Tibial artery (tissue), 4 donors: ENCODE measurements around the gene ELF1.
"Not testable (repeated sequence)": the region's sequence is repeated elsewhere in the genome, so short reads cannot be mapped to it uniquely, and the experiment has no call there.

ENCODE experiments used
- DNase-seq, 2 donors: peaks; one replicate each; pipeline ENCODE4 v3.0.0-alpha.2; 2019
- H3K27ac ChIP-seq, 2 donors: fragments of 200-600 bp; sonication (generic) in 1 of 2; 1 replicate in 1 of 2; 2 replicates in 1 of 2; pipeline ENCODE4 v1.5.1; 2018 to 2019; ENCODE audit warnings: mild to moderate bottlenecking in 1 of 2
- H3K27me3 ChIP-seq, 2 donors: fragments of 200-600 bp; sonication (generic) in 1 of 2; one replicate each; pipeline versions ENCODE4 v1.5.1 to v1.6.0; 2016 to 2019
- H3K36me3 ChIP-seq, 3 donors: fragments of 200-600 bp; sonication (generic) in 2 of 3; one replicate each; pipeline ENCODE4 v1.5.1; 2016 to 2019; ENCODE audit warnings: mild to moderate bottlenecking in 2 of 3
- H3K4me1 ChIP-seq, 4 donors: fragments of 200-600 bp; sonication (generic) in 2 of 4; 1 replicate in 3 of 4; 2 replicates in 1 of 4; pipeline ENCODE4 v1.5.1; 2016 to 2019
- H3K4me3 ChIP-seq, 2 donors: fragments of 200-600 bp; sonication (generic) in 1 of 2; 1 replicate in 1 of 2; 2 replicates in 1 of 2; pipeline ENCODE4 v1.5.1; 2018 to 2019; ENCODE audit warnings: mild to moderate bottlenecking in 2 of 2
- H3K9me3 ChIP-seq, 3 donors: fragments of 200-600 bp; sonication (generic) in 1 of 3; one replicate each; pipeline ENCODE4 v1.5.1; 2016 to 2019
- intact Hi-C: fragments of 100-400 bp; cut with DNase I; formaldehyde crosslinking; loops from one replicate; pipeline ENCODE4 v1.15.0; 2023; ENCODE audit warnings: low total_unique reads
- TF ChIP-seq, protein P1 (sequence below), 2 experiments: fragments of 200-600 bp in 1 of 2; fragments of 450-650 bp in 1 of 2; IDR thresholded peaks; one replicate each; pipeline ENCODE4 v1.5.1; 2017 to 2019; ENCODE audit warnings: antibody characterized with exemption in 2 of 2, mild to moderate bottlenecking in 1 of 2, moderate library complexity in 1 of 2

The ELF1 gene

DNA sequence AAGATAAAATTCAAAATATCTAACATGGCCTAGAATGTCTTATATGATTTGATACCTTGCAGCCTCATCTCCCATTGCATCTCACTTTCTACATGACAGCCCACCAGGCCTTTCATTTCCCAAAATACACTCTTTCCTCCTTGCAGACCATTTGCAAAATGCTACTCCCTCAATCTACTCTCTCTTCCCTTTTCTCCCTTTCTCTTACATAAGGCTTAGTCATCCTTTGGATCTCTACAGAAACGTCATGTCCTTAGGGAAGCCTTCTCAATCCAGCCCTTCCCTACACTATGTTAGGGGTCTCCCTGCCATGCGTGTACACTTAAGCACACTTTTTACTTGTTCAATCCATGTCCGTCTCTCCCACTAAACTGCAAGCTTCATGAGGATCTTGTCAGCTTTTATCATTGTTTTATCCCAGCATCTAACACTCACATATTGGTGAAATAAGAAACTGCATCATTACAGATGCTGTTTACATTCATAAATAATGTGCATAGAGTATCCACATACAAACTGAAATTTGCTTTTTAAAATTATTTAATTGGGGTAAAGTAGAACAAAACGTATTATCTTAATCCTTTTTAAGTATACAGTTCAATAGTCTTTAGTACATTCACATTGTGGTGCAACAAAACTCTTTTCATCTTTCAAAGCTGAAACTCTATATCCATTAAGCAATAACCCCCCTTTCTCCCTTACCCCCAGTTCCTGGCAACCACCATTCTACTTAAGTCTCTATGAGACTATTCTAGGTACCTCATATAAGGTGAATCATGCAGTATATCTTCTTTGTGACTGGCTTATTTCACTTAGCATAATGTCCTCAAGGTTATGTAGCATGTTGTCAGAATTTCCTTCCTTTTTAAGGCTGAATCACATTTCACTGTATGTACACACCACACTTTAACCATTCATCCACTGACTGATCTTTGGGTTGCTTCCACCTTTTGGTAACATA is 30.6 kb upstream of the ELF1 start:
- no peak for DNase-seq
- TF ChIP-seq, protein P1, sequence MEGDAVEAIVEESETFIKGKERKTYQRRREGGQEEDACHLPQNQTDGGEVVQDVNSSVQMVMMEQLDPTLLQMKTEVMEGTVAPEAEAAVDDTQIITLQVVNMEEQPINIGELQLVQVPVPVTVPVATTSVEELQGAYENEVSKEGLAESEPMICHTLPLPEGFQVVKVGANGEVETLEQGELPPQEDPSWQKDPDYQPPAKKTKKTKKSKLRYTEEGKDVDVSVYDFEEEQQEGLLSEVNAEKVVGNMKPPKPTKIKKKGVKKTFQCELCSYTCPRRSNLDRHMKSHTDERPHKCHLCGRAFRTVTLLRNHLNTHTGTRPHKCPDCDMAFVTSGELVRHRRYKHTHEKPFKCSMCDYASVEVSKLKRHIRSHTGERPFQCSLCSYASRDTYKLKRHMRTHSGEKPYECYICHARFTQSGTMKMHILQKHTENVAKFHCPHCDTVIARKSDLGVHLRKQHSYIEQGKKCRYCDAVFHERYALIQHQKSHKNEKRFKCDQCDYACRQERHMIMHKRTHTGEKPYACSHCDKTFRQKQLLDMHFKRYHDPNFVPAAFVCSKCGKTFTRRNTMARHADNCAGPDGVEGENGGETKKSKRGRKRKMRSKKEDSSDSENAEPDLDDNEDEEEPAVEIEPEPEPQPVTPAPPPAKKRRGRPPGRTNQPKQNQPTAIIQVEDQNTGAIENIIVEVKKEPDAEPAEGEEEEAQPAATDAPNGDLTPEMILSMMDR (IDR thresholded peaks at IDR 0.05): no peak
- Histone ChIP-seq H3K27me3 (no peaks in the 10 kb centered on the region), H3K4me3 (no peak overlapping the region), H3K4me1 (peaks cover 0 to 58% (median 22%) of the 10 kb centered on the region in 4 donors), H3K36me3 (peaks cover 0 to 6% (median 0%) of the 10 kb centered on the region in 3 donors), H3K27ac (no peak overlapping the region), H3K9me3 (no peaks in the 10 kb centered on the region)
- intact Hi-C loops: loop anchor here (5.0 to 10.0 kb wide), 2 partner anchors 83 to 275 kb away; partner anchors contain the start of genes KBTBD6 and MRPS31

DNA sequence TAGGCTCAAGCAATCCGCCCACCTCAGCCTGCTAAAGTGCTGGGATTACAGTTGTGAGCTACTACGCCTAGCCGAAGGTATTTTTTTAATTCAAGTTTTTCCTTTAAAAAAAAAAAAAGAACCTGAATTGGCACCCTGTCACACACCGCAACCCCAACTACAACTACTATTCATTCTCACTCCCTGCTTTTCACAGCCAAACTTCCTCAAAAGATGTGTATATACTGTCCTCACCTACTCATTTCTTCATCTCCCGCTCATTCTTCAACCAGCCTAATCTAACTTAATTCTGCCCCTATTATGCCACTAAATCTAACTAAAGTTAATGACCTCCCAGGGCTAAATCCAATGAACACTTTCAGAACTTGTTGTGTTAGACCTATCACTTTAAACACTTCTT is 29.5 kb upstream of the ELF1 start:
- H3K4me1 ChIP-seq: peaks cover 0 to 47% (median 14%) of the 10 kb centered on the region in 4 donors
- intact Hi-C loops: no loop called here
- H3K9me3 ChIP-seq: no peaks in the 10 kb centered on the region
- H3K36me3 ChIP-seq: peaks cover 0 to 6% (median 0%) of the 10 kb centered on the region in 3 donors
- TF ChIP-seq, protein P1 (IDR thresholded peaks at IDR 0.05): no peak
- H3K27me3 ChIP-seq: no peaks in the 10 kb centered on the region
- DNase-seq: no peak
- H3K27ac ChIP-seq: no peak overlapping the region
- H3K4me3 ChIP-seq: no peak overlapping the region

DNA sequence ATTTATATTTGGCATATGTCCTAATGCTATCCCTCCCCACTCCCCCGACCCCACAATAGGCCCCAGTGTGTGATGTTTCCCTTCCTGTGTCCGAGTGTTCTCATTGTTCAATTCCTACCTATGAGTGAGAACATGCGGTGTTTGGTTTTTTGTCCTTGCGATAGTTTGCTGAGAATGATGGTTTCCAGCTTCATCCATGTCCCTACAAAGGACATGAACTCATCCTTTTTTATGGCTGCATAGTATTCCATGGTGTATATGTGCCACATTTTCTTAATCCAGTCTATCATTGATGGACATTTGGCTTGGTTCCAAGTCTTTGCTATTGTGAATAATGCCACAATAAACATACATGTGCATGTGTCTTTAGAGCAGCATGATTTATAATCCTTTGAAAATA is 23.3 kb upstream of the ELF1 start:
- peaks cover 0 to 23% (median 3%) of the 10 kb centered on the region in 4 donors for H3K4me1 ChIP-seq
- H3K27me3 ChIP-seq, H3K9me3 ChIP-seq, DNase-seq, H3K4me3 ChIP-seq, intact Hi-C loops, H3K36me3 ChIP-seq, H3K27ac ChIP-seq: not testable (repeated sequence)

DNA sequence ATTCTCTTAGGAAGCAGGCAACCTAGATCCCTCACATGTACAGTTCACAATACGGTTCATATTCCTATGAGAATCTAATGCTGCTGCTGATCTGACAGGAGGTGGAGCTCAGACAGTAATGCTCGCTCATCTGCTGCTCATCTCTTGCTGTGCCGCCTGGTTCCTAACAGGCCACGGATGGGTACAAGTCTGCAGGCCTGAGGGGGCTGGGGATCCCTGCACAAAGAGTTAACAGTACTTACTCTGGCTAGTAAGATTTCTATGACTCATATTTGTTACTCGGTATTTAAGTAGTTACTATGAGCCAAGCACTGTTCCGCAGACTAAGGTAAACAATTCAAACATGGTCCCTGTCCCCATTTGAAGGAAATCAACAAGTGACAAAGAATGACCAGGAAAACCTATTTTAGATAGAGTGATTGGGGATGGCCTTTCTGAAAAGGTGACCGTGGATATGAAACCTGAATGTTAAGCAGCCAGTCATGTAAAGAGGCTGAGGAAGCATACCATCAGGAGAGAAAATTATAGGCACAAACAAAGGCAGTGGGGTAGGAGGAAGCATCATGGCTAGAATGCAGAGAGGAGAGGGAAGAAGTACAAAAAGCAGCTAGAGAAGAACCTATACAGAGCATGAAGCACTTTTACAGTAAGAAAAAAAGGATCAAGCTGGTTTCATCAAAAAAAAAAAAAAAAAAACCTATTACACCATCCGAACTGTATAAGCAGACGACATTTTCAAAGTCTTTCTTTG is 21.6 kb upstream of the ELF1 start:
- Histone ChIP-seq H3K9me3 (no peaks in the 10 kb centered on the region), H3K27me3 (no peaks in the 10 kb centered on the region), H3K27ac (no peak overlapping the region), H3K36me3 (no peaks in the 10 kb centered on the region), H3K4me1 (peaks cover 0 to 23% (median 3%) of the 10 kb centered on the region in 4 donors), H3K4me3 (no peak overlapping the region)
- no peak for DNase-seq
- intact Hi-C loops: no loop called here
- TF ChIP-seq, protein P1 (IDR thresholded peaks at IDR 0.05): no peak

DNA sequence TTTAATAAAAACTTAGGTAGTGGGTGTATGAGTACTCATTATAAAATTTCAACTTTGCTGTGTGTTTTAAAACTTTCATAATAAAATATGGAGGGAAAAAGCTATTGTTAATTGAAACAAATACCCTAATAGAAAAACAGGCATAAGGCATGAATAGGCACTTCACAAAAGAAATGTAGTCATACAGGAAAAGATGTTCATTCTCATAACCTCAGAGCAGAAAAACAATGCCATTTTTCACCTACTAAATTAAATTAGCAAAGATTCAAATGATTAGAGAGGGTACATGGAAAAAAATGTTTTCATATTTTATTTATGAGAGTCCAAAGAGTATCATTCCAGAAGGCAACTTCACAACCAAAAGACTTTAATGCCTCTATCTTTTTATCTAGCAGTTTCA is 20.6 kb upstream of the ELF1 start:
- Histone ChIP-seq H3K9me3 (no peaks in the 10 kb centered on the region), H3K36me3 (no peaks in the 10 kb centered on the region), H3K4me1 (peaks cover 0 to 30% (median 4%) of the 10 kb centered on the region in 4 donors), H3K4me3 (no peak overlapping the region), H3K27ac (no peak overlapping the region), H3K27me3 (no peaks in the 10 kb centered on the region)
- DNase-seq: no peak
- intact Hi-C loops: loop anchor here (10.0 kb wide), 1 partner anchor 965 kb away; no protein-coding TSS in a partner anchor
- TF ChIP-seq, protein P1 (IDR thresholded peaks at IDR 0.05): no peak

DNA sequence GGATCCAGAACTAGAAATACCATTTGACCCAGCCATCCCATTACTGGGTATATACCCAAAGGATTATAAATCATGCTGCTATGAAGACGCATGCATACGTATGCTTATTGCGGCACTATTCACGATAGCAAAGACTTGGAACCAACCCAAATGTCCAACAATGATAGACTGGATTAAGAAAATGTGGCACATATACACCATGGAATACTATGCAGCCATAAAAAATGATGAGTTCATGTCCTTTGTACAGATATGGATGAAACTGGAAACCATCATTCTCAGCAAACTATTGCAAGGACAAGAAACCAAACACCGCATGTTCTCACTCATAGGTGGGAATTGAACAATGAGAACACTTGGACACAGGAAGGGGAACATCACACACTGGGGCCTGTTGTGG is 17.4 kb upstream of the ELF1 start:
- not testable (repeated sequence) for H3K36me3 ChIP-seq, DNase-seq, H3K27ac ChIP-seq, H3K4me3 ChIP-seq, H3K27me3 ChIP-seq, H3K9me3 ChIP-seq
- H3K4me1 ChIP-seq: peaks cover 0 to 46% (median 4%) of the 10 kb centered on the region in 4 donors
- intact Hi-C loops: loop anchor here (10.0 kb wide), 1 partner anchor 962 kb away; no protein-coding TSS in a partner anchor
